PFSK-1 (cell line): ENCODE results near the gene ACACA.

ENCODE experiments used
- FOXP2 ChIP-seq: optimal IDR thresholded peaks from 2 replicates; pipeline ENCODE3; 2011; ENCODE audit warnings: borderline replicate concordance, control low read depth, inconsistent platforms; ENCODE audit not compliant: insufficient read depth; ENCODE audit errors: extremely low read length, extremely low read depth
- POLR2AphosphoS5 ChIP-seq: IDR thresholded peaks from 2 replicates; pipeline ENCODE4 v1.6.1; 2012; ENCODE audit warnings: low read depth, mild to moderate bottlenecking, control low read depth, low read length, moderate library complexity
- REST ChIP-seq, 2 experiments: IDR thresholded peaks; 2 replicates each; pipeline versions ENCODE4 v1.6.1 to v1.8.0; 2011 to 2012; ENCODE audit warnings: low read depth in 2 of 2, low read length in 2 of 2, control low read depth in 1 of 2, inconsistent platforms in 1 of 2, mild to moderate bottlenecking in 1 of 2, moderate library complexity in 1 of 2; ENCODE audit not compliant: insufficient read depth in 1 of 2
- SIN3A ChIP-seq: IDR thresholded peaks from 2 replicates; pipeline ENCODE4 v1.6.1; 2012; ENCODE audit warnings: mild to moderate bottlenecking, low read length, moderate library complexity, borderline replicate concordance; ENCODE audit not compliant: insufficient read depth
- TAF1 ChIP-seq: IDR thresholded peaks from 2 replicates; pipeline ENCODE4 v1.6.1; 2012; ENCODE audit warnings: low read length, control low read depth, borderline replicate concordance; ENCODE audit not compliant: insufficient read depth

GRCh38 chr17:37438141-37438540 lies 31.5 kb upstream of the ACACA start:
- TF ChIP-seq TAF1, result no peak
- TF ChIP-seq REST (IDR thresholded peaks at IDR 0.05; ENCODE audit: insufficient read depth in 1 of 2, low read depth in 2 of 2, low read length in 2 of 2), result no peak
- no peak for TF ChIP-seq SIN3A
- no peak for TF ChIP-seq POLR2AphosphoS5
- TF ChIP-seq FOXP2, result no peak
